Endodermal cell (in vitro differentiated cells): ENCODE measurements around the gene FRMPD2. TPM values are rescaled to one million over a fixed set of nuclear protein-coding genes. Genes with fewer than 3 reads are reported as not detected.
"Not testable (repeated sequence)": the region's sequence is repeated elsewhere in the genome, so short reads cannot be mapped to it uniquely, and the experiment has no call there.

Experiments
- DNase-seq: peaks from one replicate; pipeline ENCODE4 v3.0.0-alpha.2; 2017
- H3K27ac ChIP-seq: 2 replicates; pipeline ENCODE4 v1.5.1; 2013; ENCODE audit warnings: mild to moderate bottlenecking, low read depth, low read length, moderate library complexity
- H3K27me3 ChIP-seq: 2 replicates; pipeline ENCODE4 v1.6.1; 2013; ENCODE audit warnings: mild to moderate bottlenecking, low read length, moderate library complexity; ENCODE audit not compliant: insufficient read depth, control insufficient read depth, poor library complexity, severe bottlenecking
- H3K36me3 ChIP-seq: 2 replicates; pipeline ENCODE4 v1.7.0; 2013; ENCODE audit warnings: mild to moderate bottlenecking, low read length, moderate library complexity; ENCODE audit not compliant: control insufficient read depth, insufficient read depth
- H3K4me1 ChIP-seq: one replicate; pipeline ENCODE4 v1.7.0; 2013; ENCODE audit warnings: low read length; ENCODE audit not compliant: control insufficient read depth, insufficient read depth
- H3K4me3 ChIP-seq: 2 replicates; pipeline ENCODE4 v1.5.1; 2013; ENCODE audit warnings: mild to moderate bottlenecking, low read length, moderate library complexity
- H3K9ac ChIP-seq: 2 replicates; pipeline ENCODE4 v1.6.1; 2013; ENCODE audit warnings: mild to moderate bottlenecking, low read length, moderate library complexity; ENCODE audit not compliant: poor library complexity, severe bottlenecking; ENCODE audit errors: extremely low read depth
- H3K9me3 ChIP-seq: 2 replicates; pipeline ENCODE4 v1.6.1; 2013; ENCODE audit warnings: mild to moderate bottlenecking, low read length, moderate library complexity; ENCODE audit not compliant: control insufficient read depth
- H3K27ac Mint-ChIP-seq: 2 replicates; pipeline ENCODE4 v1.8.0; 2020; ENCODE audit warnings: mixed read lengths
- H3K27me3 Mint-ChIP-seq: 2 replicates; pipeline ENCODE4 v1.8.0; 2021; ENCODE audit warnings: mild to moderate bottlenecking, mixed read lengths; ENCODE audit not compliant: insufficient read depth
- H3K36me3 Mint-ChIP-seq: 2 replicates; pipeline ENCODE4 v1.8.0; 2020; ENCODE audit warnings: low read depth, mixed read lengths
- H3K4me1 Mint-ChIP-seq: 2 replicates; pipeline ENCODE4 v1.8.0; 2020; ENCODE audit warnings: mixed read lengths
- H3K4me3 Mint-ChIP-seq: 2 replicates; pipeline ENCODE4 v1.8.0; 2020; ENCODE audit warnings: mild to moderate bottlenecking, moderate library complexity, mixed read lengths
- H3K9me3 Mint-ChIP-seq: 2 replicates; pipeline ENCODE4 v1.8.0; 2020; ENCODE audit warnings: mild to moderate bottlenecking, mixed read lengths
- CTCF ChIP-seq: fragments of 200-600 bp; sonication (generic); conservative IDR thresholded peaks from 2 replicates; pipeline ENCODE4 v1.5.0; 2021; ENCODE audit warnings: antibody characterized with exemption, mild to moderate bottlenecking
- WGBS, 2 experiments: methylation state at CpG; one replicate each; pipeline versions ENCODE4 v1.1.5 to v1.1.7; 2013; ENCODE audit warnings: missing lambda C conversion rate in 2 of 2, mixed read lengths in 1 of 2; ENCODE audit not compliant: insufficient coverage in 1 of 2, insufficient read length in 1 of 2; 5-methylcytosine and 5-hydroxymethylcytosine counted together
- total RNA-seq, 2 donors: library from RNA; stranded (reverse); fragmentation: NEBNext Ultra II Directional in 1 of 2; extraction: Animal tissue kit (Norgen Biotek cat#: 25700) in 1 of 2; gene quantifications; 2 replicates in 1 of 2; 3 replicates in 1 of 2; pipeline ENCODE4 v1.2.1, GENCODE V29; 2021

The FRMPD2 gene
- total RNA-seq, 2 donors from 2014 or later = 0.44 to 1.5 TPM

DNA sequence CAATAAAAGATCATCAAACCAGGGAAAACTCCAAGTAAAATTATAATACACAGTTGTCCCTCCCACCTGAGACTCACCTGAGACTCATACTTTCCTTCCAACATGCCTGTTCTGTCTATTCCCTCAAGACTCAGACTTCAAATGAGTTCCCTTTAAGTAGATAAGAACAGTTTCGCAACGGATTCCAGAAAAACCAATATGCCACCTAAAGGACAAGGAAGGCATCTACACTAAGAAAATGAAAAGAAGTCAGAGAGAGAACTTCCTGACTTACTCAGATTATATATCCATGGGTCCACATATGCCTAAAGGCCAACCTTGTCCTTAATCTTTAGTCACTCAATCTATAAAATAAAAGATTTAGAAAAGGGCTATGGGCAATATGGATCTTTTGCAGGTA lies 148.9 kb downstream of the FRMPD2 start:
- not testable (repeated sequence) for H3K4me3 Mint-ChIP-seq, H3K27me3 Mint-ChIP-seq
- no CpG with 5 or more reads among the region's 2 CpGs for WGBS, 2 experiments

GRCh38 chr10:48122618-48123017 lies 151.9 kb downstream of the FRMPD2 start:
- not testable (repeated sequence) for H3K9me3 Mint-ChIP-seq, H3K9ac ChIP-seq, H3K4me3 ChIP-seq, H3K27ac ChIP-seq, H3K36me3 Mint-ChIP-seq, H3K4me1 ChIP-seq, DNase-seq, H3K27me3 Mint-ChIP-seq, H3K4me3 Mint-ChIP-seq, H3K36me3 ChIP-seq, H3K27me3 ChIP-seq, H3K9me3 ChIP-seq, H3K27ac Mint-ChIP-seq, H3K4me1 Mint-ChIP-seq

More for the DNA sequence above, 148.9 kb downstream of the FRMPD2 start:
- H3K9me3 Mint-ChIP-seq, H3K4me1 ChIP-seq, H3K27ac ChIP-seq, H3K9me3 ChIP-seq, DNase-seq, H3K27ac Mint-ChIP-seq, H3K4me3 ChIP-seq, H3K9ac ChIP-seq, H3K4me1 Mint-ChIP-seq, H3K36me3 ChIP-seq, H3K27me3 ChIP-seq, H3K36me3 Mint-ChIP-seq: not testable (repeated sequence)
- TF ChIP-seq CTCF = peak; percentile 48

DNA sequence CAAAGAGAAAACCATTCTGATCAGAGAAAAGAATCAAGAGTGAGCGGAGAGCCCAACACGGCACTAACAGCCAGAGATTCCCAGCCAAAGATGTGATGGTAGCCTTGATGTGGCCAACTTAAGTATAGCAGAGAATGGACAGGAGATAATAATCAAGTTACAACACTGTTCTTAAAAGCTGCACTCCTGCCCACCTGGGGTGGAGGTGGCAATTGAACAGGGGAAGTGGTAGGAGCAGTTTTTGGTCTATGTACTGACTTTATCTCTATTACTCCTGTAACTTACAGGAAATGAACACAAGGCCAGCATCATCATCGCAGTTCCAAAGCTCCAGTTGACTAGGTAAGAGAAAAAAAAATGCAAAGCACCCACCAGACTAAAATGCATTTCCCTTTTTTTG lies 164.2 kb downstream of the FRMPD2 start:
- not testable (repeated sequence) for H3K9me3 ChIP-seq, H3K27me3 ChIP-seq, H3K4me3 ChIP-seq, H3K4me1 ChIP-seq, H3K9ac ChIP-seq, H3K27me3 Mint-ChIP-seq, H3K36me3 Mint-ChIP-seq, H3K9me3 Mint-ChIP-seq, H3K27ac ChIP-seq, H3K4me1 Mint-ChIP-seq, H3K27ac Mint-ChIP-seq, DNase-seq, H3K36me3 ChIP-seq, H3K4me3 Mint-ChIP-seq
- WGBS, 2 experiments = no CpG with 5 or more reads among the region's 3 CpGs

Other genes with a start within 250 kb of the FRMPD2 start
- gene MAPK8, start 32.0 kb upstream of the FRMPD2 start, total RNA-seq = 100 to 1,000 TPM in 1 of 2 donors, 10 to 100 TPM in 1; 84.2 to 146 TPM